GM18520 (cell line): ENCODE data around the gene CLECL1.

Experiments
- ATAC-seq: cut with Tn5 transposase; IDR thresholded peaks from one replicate; pipeline ENCODE4 v1.9.1; 2021; ENCODE audit not compliant: unreplicated experiment

CLECL1 gene

GRCh38 chr12:9732921-9733461, at the start of gene CLECL1:
CLECL1 (minus strand) TSS chr12:9733097.
- ATAC-seq, result no peak

GRCh38 chr12:9781360-9781759, 48.5 kb upstream of the CLECL1 start:
- ATAC-seq, result no peak

- ATAC-seq, result no peak
These were observed 46.3 kb upstream of the CLECL1 start for GRCh38 chr12:9779209-9779608.

- no peak for ATAC-seq
These were observed 43.9 kb upstream of the CLECL1 start for GRCh38 chr12:9776781-9777180.

GRCh38 chr12:9773216-9773877, 40.5 kb upstream of the CLECL1 start:
- ATAC-seq, result no peak

- ATAC-seq, result no peak
These were observed 30.1 kb upstream of the CLECL1 start for GRCh38 chr12:9763025-9763424.

GRCh38 chr12:9762369-9762768, 29.5 kb upstream of the CLECL1 start:
- ATAC-seq, result no peak

GRCh38 chr12:9761419-9761781, 28.5 kb upstream of the CLECL1 start:
- no peak for ATAC-seq

GRCh38 chr12:9760699-9761418, 28.0 kb upstream of the CLECL1 start, which contains the start of gene CD69:
CD69 (minus strand) TSS chr12:9760901; CDS start chr12:9760820, 81 bp downstream.
- peak; percentile 27 for ATAC-seq

- no peak for ATAC-seq
These were observed 27.2 kb upstream of the CLECL1 start for GRCh38 chr12:9760120-9760519.

GRCh38 chr12:9759694-9760093, 26.8 kb upstream of the CLECL1 start:
- ATAC-seq, result no peak

- no peak for ATAC-seq
These were observed 25.2 kb upstream of the CLECL1 start for GRCh38 chr12:9758119-9758518.

GRCh38 chr12:9757433-9758025, 24.6 kb upstream of the CLECL1 start:
- no peak for ATAC-seq

GRCh38 chr12:9756706-9757105, 23.8 kb upstream of the CLECL1 start:
- ATAC-seq, result no peak

GRCh38 chr12:9756170-9756569, 23.3 kb upstream of the CLECL1 start:
- no peak for ATAC-seq

- no peak for ATAC-seq
These were observed 22.7 kb upstream of the CLECL1 start for GRCh38 chr12:9755567-9755966.

- ATAC-seq, result no peak
These were observed 22.1 kb upstream of the CLECL1 start for GRCh38 chr12:9755035-9755434.

- ATAC-seq, result no peak
These were observed 21.4 kb upstream of the CLECL1 start for GRCh38 chr12:9754099-9754927.

- ATAC-seq, result no peak
These were observed 20.6 kb upstream of the CLECL1 start for GRCh38 chr12:9753498-9753897.

- no peak for ATAC-seq
These were observed 20.2 kb upstream of the CLECL1 start for GRCh38 chr12:9753073-9753472.
